GM03348 (cell line): ENCODE results near the gene LRRC71.

Experiments used
- DNase-seq: peaks from one replicate; pipeline ENCODE4 v3.0.0; 2012; ENCODE audit warnings: low spot score

LRRC71 gene

GRCh38 chr1:156920233-156921052 lies at the start of gene LRRC71:
Gene LRRC71, plus strand, starts transcription at chr1:156920632. Its CDS starts 172 bp downstream, at chr1:156920804.
- DNase-seq: peak; percentile 98

- DNase-seq: no peak
These were observed 46.8 kb upstream of the LRRC71 start for GRCh38 chr1:156873659-156874058.

GRCh38 chr1:156874142-156874541 lies 46.3 kb upstream of the LRRC71 start:
- DNase-seq: no peak

GRCh38 chr1:156874572-156875340 lies 45.7 kb upstream of the LRRC71 start:
- no peak for DNase-seq

- no peak for DNase-seq
These were observed 45.2 kb upstream of the LRRC71 start for GRCh38 chr1:156875341-156875615.

- no peak for DNase-seq
These were observed 44.2 kb upstream of the LRRC71 start for GRCh38 chr1:156876281-156876680.

- no peak for DNase-seq
These were observed 42.8 kb upstream of the LRRC71 start for GRCh38 chr1:156877433-156878170.

- no peak for DNase-seq
These were observed 40.6 kb upstream of the LRRC71 start for GRCh38 chr1:156879876-156880275.

- no peak for DNase-seq
These were observed 40.0 kb upstream of the LRRC71 start for GRCh38 chr1:156880473-156880872.

GRCh38 chr1:156881101-156881500 lies 39.3 kb upstream of the LRRC71 start:
- no peak for DNase-seq

- no peak for DNase-seq
These were observed 38.8 kb upstream of the LRRC71 start for GRCh38 chr1:156881663-156882062.

- DNase-seq: no peak
These were observed 37.9 kb upstream of the LRRC71 start for GRCh38 chr1:156882543-156882942.

GRCh38 chr1:156883919-156884318 lies 36.5 kb upstream of the LRRC71 start:
- no peak for DNase-seq

GRCh38 chr1:156884560-156885184 lies 35.8 kb upstream of the LRRC71 start:
- DNase-seq: no peak

- DNase-seq: no peak
These were observed 35.1 kb upstream of the LRRC71 start for GRCh38 chr1:156885314-156885713.

- no peak for DNase-seq
These were observed 34.5 kb upstream of the LRRC71 start for GRCh38 chr1:156885880-156886355.

- no peak for DNase-seq
These were observed 33.7 kb upstream of the LRRC71 start for GRCh38 chr1:156886583-156887281.

GRCh38 chr1:156887317-156887716 lies 33.1 kb upstream of the LRRC71 start:
- no peak for DNase-seq

- no peak for DNase-seq
These were observed 32.7 kb upstream of the LRRC71 start for GRCh38 chr1:156887734-156888133.

GRCh38 chr1:156889802-156890580 lies 30.4 kb upstream of the LRRC71 start:
- peak; percentile 89 for DNase-seq
